Natural killer cell (primary cell): ENCODE results near the gene CMTM4. TPM values are rescaled to one million over a fixed set of nuclear protein-coding genes. Genes with fewer than 3 reads are reported as not detected.
"Not testable (repeated sequence)": the region's sequence is repeated elsewhere in the genome, so short reads cannot be mapped to it uniquely, and the experiment has no call there.

ENCODE experiments used
- ATAC-seq, 3 donors: fragments of 150-1000 bp in 2 of 3; fragments of 200-7000 bp in 1 of 3; cut with Tn5 transposase; 1 replicate in 1 of 3; 2 replicates in 2 of 3; pipeline ENCODE4 v1.10.0; 2021; ENCODE audit warnings: mild to moderate bottlenecking in 2 of 3, moderate library complexity in 2 of 3
- DNase-seq, 2 donors: peaks; one replicate each; pipeline versions ENCODE4 v3.0.0 to v3.0.0-alpha.2; 2013 to 2021; ENCODE audit warnings: mixed read lengths in 1 of 2
- H3K27ac ChIP-seq: one replicate; pipeline ENCODE4 v1.5.1; 2013; ENCODE audit warnings: mild to moderate bottlenecking, low read length
- H3K27me3 ChIP-seq: one replicate; pipeline ENCODE4 v1.6.1; 2013; ENCODE audit warnings: low read length; ENCODE audit not compliant: control insufficient read depth, insufficient read depth
- H3K36me3 ChIP-seq: one replicate; pipeline ENCODE4 v1.6.1; 2013; ENCODE audit warnings: low read length; ENCODE audit not compliant: control insufficient read depth, insufficient read depth
- H3K4me1 ChIP-seq: one replicate; pipeline ENCODE4 v1.6.1; 2013; ENCODE audit warnings: low read length; ENCODE audit not compliant: control insufficient read depth, insufficient read depth
- H3K4me3 ChIP-seq: one replicate; pipeline ENCODE4 v1.5.1; 2013; ENCODE audit warnings: low read length
- H3K9me3 ChIP-seq: one replicate; pipeline ENCODE4 v1.6.1; 2013; ENCODE audit warnings: low read length; ENCODE audit not compliant: control insufficient read depth, insufficient read depth
- H3K27ac Mint-ChIP-seq, 2 donors: one replicate each; pipeline ENCODE4 v1.8.0; 2022; ENCODE audit warnings: mild to moderate bottlenecking in 2 of 2, mixed read lengths in 2 of 2, moderate library complexity in 1 of 2
- H3K27me3 Mint-ChIP-seq, 2 donors: one replicate each; pipeline ENCODE4 v1.8.0; 2022; ENCODE audit warnings: low read depth in 2 of 2, mixed read lengths in 2 of 2
- H3K36me3 Mint-ChIP-seq: one replicate; pipeline ENCODE4 v1.8.0; 2022; ENCODE audit warnings: mixed read lengths
- H3K4me1 Mint-ChIP-seq, 2 donors: one replicate each; pipeline ENCODE4 v1.8.0; 2022; ENCODE audit warnings: mixed read lengths in 2 of 2
- H3K4me3 Mint-ChIP-seq: one replicate; pipeline ENCODE4 v1.8.0; 2022; ENCODE audit warnings: mild to moderate bottlenecking, moderate library complexity, mixed read lengths
- H3K9me3 Mint-ChIP-seq, 2 donors: one replicate each; pipeline ENCODE4 v1.8.0; 2022; ENCODE audit warnings: mixed read lengths in 2 of 2
- WGBS: methylation state at CpG from one replicate; pipeline ENCODE4 v1.1.7; 2013; ENCODE audit warnings: missing lambda C conversion rate; ENCODE audit not compliant: insufficient coverage; 5-methylcytosine and 5-hydroxymethylcytosine counted together
- intact Hi-C: fragments of 100-400 bp; cut with micrococcal nuclease; formaldehyde crosslinking; loops from one replicate; pipeline ENCODE4 v1.14.2; 2022
- total RNA-seq, 4 donors: library from RNA; stranded (reverse); fragments of 120-200 nt in 1 of 4; gene quantifications; one replicate each; pipeline versions ENCODE4 v1.2.3 to v1.2.4, GENCODE V29; 2013 to 2022
- TF ChIP-seq, protein P1 (sequence below): fragments of 200-600 bp; IDR thresholded peaks from one replicate; pipeline ENCODE4 v1.8.0; 2022; ENCODE audit warnings: antibody characterized with exemption

CMTM4 gene
- total RNA-seq, 3 donors from 2014 or later (not counting 1 experiment from before 2014, with no cell fraction given): 0.61 to 1.4 (median 0.85) TPM

- Histone ChIP-seq H3K4me1 (no peaks in the 10 kb centered on the region), H3K9me3 (no peaks in the 10 kb centered on the region), H3K27ac (no peak overlapping the region), H3K36me3 (no peaks in the 10 kb centered on the region), H3K27me3 (no peaks in the 10 kb centered on the region), H3K4me3 (no peak overlapping the region)
- Mint-ChIP-seq H3K27me3 (peaks cover 7 to 12% of the 10 kb centered on the region in 2 donors), H3K4me3 (no peak overlapping the region), H3K36me3 (no peaks in the 10 kb centered on the region), H3K4me1 (no peaks in the 10 kb centered on the region), H3K27ac (no peak overlapping the region), H3K9me3 (no peaks in the 10 kb centered on the region)
- ATAC-seq (no peak), DNase-seq (no peak)
- WGBS: 92% methylated on average over 4 of the region's 4 CpGs
- TF ChIP-seq, protein P1, sequence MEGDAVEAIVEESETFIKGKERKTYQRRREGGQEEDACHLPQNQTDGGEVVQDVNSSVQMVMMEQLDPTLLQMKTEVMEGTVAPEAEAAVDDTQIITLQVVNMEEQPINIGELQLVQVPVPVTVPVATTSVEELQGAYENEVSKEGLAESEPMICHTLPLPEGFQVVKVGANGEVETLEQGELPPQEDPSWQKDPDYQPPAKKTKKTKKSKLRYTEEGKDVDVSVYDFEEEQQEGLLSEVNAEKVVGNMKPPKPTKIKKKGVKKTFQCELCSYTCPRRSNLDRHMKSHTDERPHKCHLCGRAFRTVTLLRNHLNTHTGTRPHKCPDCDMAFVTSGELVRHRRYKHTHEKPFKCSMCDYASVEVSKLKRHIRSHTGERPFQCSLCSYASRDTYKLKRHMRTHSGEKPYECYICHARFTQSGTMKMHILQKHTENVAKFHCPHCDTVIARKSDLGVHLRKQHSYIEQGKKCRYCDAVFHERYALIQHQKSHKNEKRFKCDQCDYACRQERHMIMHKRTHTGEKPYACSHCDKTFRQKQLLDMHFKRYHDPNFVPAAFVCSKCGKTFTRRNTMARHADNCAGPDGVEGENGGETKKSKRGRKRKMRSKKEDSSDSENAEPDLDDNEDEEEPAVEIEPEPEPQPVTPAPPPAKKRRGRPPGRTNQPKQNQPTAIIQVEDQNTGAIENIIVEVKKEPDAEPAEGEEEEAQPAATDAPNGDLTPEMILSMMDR: no peak
- intact Hi-C loops: no loop called here
Measured at GRCh38 chr16:66634527-66635196, 61.9 kb downstream of the CMTM4 start.

- H3K4me1 ChIP-seq, H3K9me3 ChIP-seq, intact Hi-C loops, H3K36me3 Mint-ChIP-seq, H3K27me3 Mint-ChIP-seq, H3K27ac Mint-ChIP-seq, H3K9me3 Mint-ChIP-seq, H3K27ac ChIP-seq, ATAC-seq, H3K4me3 Mint-ChIP-seq, H3K27me3 ChIP-seq, H3K36me3 ChIP-seq, H3K4me3 ChIP-seq, H3K4me1 Mint-ChIP-seq, DNase-seq: not testable (repeated sequence)
- WGBS: no CpG with 5 or more reads among the region's 4 CpGs
Measured at GRCh38 chr16:66631558-66631957, 65.0 kb downstream of the CMTM4 start.

DNA sequence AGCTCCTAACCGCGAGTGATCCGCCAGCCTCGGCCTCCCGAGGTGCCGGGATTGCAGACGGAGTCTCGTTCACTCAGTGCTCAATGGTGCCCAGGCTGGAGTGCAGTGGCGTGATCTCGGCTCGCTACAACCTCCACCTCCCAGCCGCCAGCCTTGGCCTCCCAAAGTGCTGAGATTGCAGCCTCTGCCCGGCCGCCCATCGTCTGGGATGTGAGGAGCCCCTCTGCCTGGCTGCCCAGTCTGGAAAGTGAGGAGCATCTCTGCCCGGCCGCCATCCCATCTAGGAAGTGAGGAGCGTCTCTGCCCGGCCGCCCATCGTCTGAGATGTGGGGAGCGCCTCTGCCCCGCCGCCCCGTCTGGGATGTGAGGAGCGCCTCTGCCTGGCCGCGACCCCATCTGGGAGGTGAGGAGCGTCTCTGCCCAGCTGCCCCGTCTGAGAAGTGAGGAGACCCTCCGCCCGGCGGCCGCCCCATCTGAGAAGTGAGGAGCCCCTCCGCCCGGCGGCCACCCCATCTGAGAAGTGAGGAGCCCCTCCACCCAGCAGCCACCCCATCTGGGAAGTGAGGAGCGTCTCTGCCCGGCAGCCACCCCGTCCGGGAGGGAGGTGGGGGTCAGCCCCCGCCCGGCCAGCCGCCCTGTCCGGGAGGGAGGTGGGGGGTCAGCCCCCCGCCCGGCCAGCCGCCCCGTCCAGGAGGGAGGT, 65.8 kb downstream of the CMTM4 start:
- DNase-seq, H3K4me3 Mint-ChIP-seq, H3K36me3 ChIP-seq, H3K27me3 Mint-ChIP-seq, H3K27ac ChIP-seq, H3K4me3 ChIP-seq, intact Hi-C loops, H3K27ac Mint-ChIP-seq, H3K9me3 Mint-ChIP-seq, ATAC-seq, H3K4me1 Mint-ChIP-seq, H3K4me1 ChIP-seq, H3K27me3 ChIP-seq, H3K36me3 Mint-ChIP-seq, H3K9me3 ChIP-seq: not testable (repeated sequence)
- WGBS: 94% methylated on average over 16 of the region's 49 CpGs

DNA sequence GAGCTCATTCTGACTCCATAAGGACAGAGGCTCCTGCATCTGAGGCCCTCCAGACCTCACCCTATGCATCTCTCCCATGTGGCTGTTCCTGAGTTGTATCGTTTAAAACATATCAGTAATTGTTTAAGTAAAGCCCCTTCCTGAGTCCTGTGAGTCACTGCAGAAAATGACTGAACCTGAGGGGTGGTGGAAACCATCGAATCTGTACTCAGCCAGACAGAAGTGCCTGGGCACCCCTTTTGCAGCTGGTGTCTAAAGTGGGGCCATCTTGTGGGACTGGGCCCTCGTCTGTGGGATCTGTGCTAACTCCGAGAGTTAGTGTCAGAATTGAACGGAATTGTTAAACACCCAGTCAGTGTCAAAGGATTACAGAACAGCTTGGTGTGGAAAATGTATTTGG, 66.7 kb downstream of the CMTM4 start:
- no peaks in the 10 kb centered on the region for H3K9me3 ChIP-seq
- no peaks in the 10 kb centered on the region for H3K4me1 Mint-ChIP-seq
- H3K4me3 Mint-ChIP-seq: no peak overlapping the region
- H3K36me3 ChIP-seq: no peaks in the 10 kb centered on the region
- H3K27me3 Mint-ChIP-seq: no peaks in the 10 kb centered on the region
- no peaks in the 10 kb centered on the region for H3K36me3 Mint-ChIP-seq
- 92% methylated on average over 4 of the region's 5 CpGs for WGBS
- DNase-seq (no peak), ATAC-seq (no peak)
- TF ChIP-seq, protein P1: no peak
- no peaks in the 10 kb centered on the region for H3K27me3 ChIP-seq
- H3K27ac Mint-ChIP-seq: no peak overlapping the region
- H3K27ac ChIP-seq: no peak overlapping the region
- intact Hi-C loops: no loop called here
- no peaks in the 10 kb centered on the region for H3K4me1 ChIP-seq
- H3K9me3 Mint-ChIP-seq: no peaks in the 10 kb centered on the region
- no peak overlapping the region for H3K4me3 ChIP-seq

GRCh38 chr16:66627611-66628378, 68.7 kb downstream of the CMTM4 start:
- ATAC-seq, H3K9me3 ChIP-seq, H3K27me3 Mint-ChIP-seq, H3K36me3 ChIP-seq, H3K4me3 Mint-ChIP-seq, H3K27ac Mint-ChIP-seq, H3K4me1 ChIP-seq, H3K9me3 Mint-ChIP-seq, intact Hi-C loops, H3K27ac ChIP-seq, H3K36me3 Mint-ChIP-seq, H3K4me1 Mint-ChIP-seq, DNase-seq, H3K27me3 ChIP-seq, H3K4me3 ChIP-seq: not testable (repeated sequence)
- WGBS: 92% methylated on average over 17 of the region's 17 CpGs
